Mucosa of rectum (tissue), 2 donors: Measurements from ENCODE around the gene NIT1.
A peak's percentile ranks its signal among the peaks of the same experiment; 100 is the strongest.

Source experiments
- H3K27ac ChIP-seq, 2 donors: one replicate each; pipeline ENCODE4 v1.7.0; 2013; ENCODE audit warnings: inconsistent platforms in 2 of 2, low read depth in 2 of 2, low read length in 2 of 2
- H3K27me3 ChIP-seq, 2 donors: one replicate each; pipeline ENCODE4 v1.7.0; 2013; ENCODE audit warnings: low read length in 2 of 2; ENCODE audit not compliant: control insufficient read depth in 2 of 2, insufficient read depth in 2 of 2
- H3K36me3 ChIP-seq, 2 donors: one replicate each; pipeline ENCODE4 v1.7.0; 2013; ENCODE audit warnings: low read length in 2 of 2; ENCODE audit not compliant: control insufficient read depth in 2 of 2, insufficient read depth in 2 of 2
- H3K4me1 ChIP-seq, 2 donors: one replicate each; pipeline ENCODE4 v1.7.0; 2013; ENCODE audit warnings: low read length in 2 of 2, mild to moderate bottlenecking in 1 of 2; ENCODE audit not compliant: control insufficient read depth in 2 of 2, insufficient read depth in 2 of 2
- H3K4me3 ChIP-seq, 2 donors: one replicate each; pipeline ENCODE4 v1.7.0; 2013; ENCODE audit warnings: low read length in 2 of 2
- H3K9ac ChIP-seq, 2 donors: one replicate each; pipeline ENCODE4 v1.7.0; 2013; ENCODE audit warnings: low read length in 2 of 2, low read depth in 1 of 2, mild to moderate bottlenecking in 1 of 2
- H3K9me3 ChIP-seq, 2 donors: one replicate each; pipeline ENCODE4 v1.7.0; 2013; ENCODE audit warnings: low read length in 2 of 2; ENCODE audit not compliant: control insufficient read depth in 2 of 2
- donor health status: healthy.
- donor health status: Normal muscosa, but diverticular disease.

NIT1 gene

GRCh38 chr1:161128591-161129420 lies 10.9 kb downstream of the NIT1 start:
- Histone ChIP-seq H3K4me3 (no peak overlapping the region), H3K36me3 (peaks cover 34 to 36% of the 10 kb centered on the region in 2 donors), H3K4me1 (peaks cover 11 to 15% of the 10 kb centered on the region in 2 donors), H3K27me3 (no peaks in the 10 kb centered on the region), H3K9me3 (no peaks in the 10 kb centered on the region), H3K9ac (no peak overlapping the region), H3K27ac (no peak overlapping the region)

- no peaks in the 10 kb centered on the region for H3K27me3 ChIP-seq
- peaks cover 27 to 30% of the 10 kb centered on the region in 2 donors for H3K36me3 ChIP-seq
- no peak overlapping the region for H3K9ac ChIP-seq
- no peak overlapping the region for H3K4me3 ChIP-seq
- peaks cover 11 to 15% of the 10 kb centered on the region in 2 donors for H3K4me1 ChIP-seq
- H3K9me3 ChIP-seq: no peaks in the 10 kb centered on the region
- no peak overlapping the region for H3K27ac ChIP-seq
Measured at GRCh38 chr1:161130266-161130665, 12.4 kb downstream of the NIT1 start.

- H3K4me3 ChIP-seq: peak overlapping the region; percentile 92 to 93
- H3K27ac ChIP-seq: peak overlapping the region; percentile 93 to 96
- H3K36me3 ChIP-seq: peaks cover 17 to 22% of the 10 kb centered on the region in 2 donors
- peak overlapping the region; percentile 82 for H3K9ac ChIP-seq
- H3K4me1 ChIP-seq: peaks cover 11 to 15% of the 10 kb centered on the region in 2 donors
- H3K27me3 ChIP-seq: no peaks in the 10 kb centered on the region
- H3K9me3 ChIP-seq: no peaks in the 10 kb centered on the region
Measured at GRCh38 chr1:161131523-161132409, 13.9 kb downstream of the NIT1 start.

DNA sequence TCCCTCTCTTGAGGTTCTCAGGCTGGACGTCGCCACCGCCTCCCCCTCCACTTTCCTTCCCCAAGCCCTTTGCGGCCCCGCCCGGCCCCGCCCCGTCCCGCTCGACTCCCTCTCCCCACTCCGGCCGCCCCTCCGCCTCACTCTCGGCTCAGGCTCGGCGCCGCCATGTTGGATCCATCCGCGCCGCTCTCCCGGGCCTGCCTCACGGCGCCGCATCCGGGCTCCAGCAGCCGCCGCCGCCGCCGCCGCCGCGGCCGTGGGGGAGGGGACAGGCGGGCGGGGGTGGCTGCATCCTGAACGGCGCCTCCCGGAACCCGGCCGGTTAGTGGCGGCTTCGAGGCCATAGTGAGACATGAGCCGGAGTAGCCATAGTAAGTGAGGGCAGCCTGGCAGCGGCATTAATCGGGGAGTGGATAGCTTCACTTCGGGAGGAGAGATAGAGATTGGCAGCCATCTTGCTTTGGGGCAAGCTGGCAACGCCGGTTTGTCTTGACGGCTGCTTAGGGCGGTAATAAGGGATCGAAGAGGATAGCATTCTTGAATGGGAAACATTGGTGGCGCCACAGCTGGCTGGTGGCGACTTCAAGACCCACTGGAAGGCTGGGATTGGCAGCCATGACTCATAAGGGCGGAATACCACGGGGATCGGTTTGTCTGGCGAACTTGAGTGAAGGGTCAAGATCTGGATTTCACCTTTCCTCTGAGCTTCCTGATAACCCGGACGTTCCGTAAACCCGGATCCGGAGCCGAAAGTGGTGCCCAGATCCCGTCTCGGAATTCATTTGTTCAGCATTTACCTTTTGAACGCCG lies 14.7 kb downstream of the NIT1 start, which contains the start of gene DEDD:
TSS of gene DEDD (minus strand) at position 258 of the 810 bp plus-strand sequence. CDS start 8,205 bp downstream, outside the sequence.
- H3K27ac ChIP-seq: peak within 1 kb of the TSS; percentile 93 to 96
- peaks cover 11 to 12% of the 10 kb centered on the region in 2 donors for H3K4me1 ChIP-seq
- no peaks in the 10 kb centered on the region for H3K9me3 ChIP-seq
- H3K36me3 ChIP-seq: peaks cover 16% of the 10 kb centered on the region in 2 donors
- H3K9ac ChIP-seq: peak within 1 kb of the TSS; percentile 82 to 87
- H3K4me3 ChIP-seq: peak within 1 kb of the TSS; percentile 92 to 93
- H3K27me3 ChIP-seq: no peaks in the 10 kb centered on the region

GRCh38 chr1:161133220-161133740 lies 15.4 kb downstream of the NIT1 start:
- peak overlapping the region; percentile 82 to 87 for H3K9ac ChIP-seq
- peak overlapping the region; percentile 85 to 92 for H3K4me3 ChIP-seq
- peaks cover 9 to 12% of the 10 kb centered on the region in 2 donors for H3K36me3 ChIP-seq
- H3K27ac ChIP-seq: peak overlapping the region; percentile 93 to 96
- peaks cover 10 to 11% of the 10 kb centered on the region in 2 donors for H3K4me1 ChIP-seq
- H3K9me3 ChIP-seq: no peaks in the 10 kb centered on the region
- H3K27me3 ChIP-seq: no peaks in the 10 kb centered on the region

- no peaks in the 10 kb centered on the region for H3K36me3 ChIP-seq
- H3K27me3 ChIP-seq: no peaks in the 10 kb centered on the region
- no peak overlapping the region for H3K9ac ChIP-seq
- peaks cover 3 to 4% of the 10 kb centered on the region in 2 donors for H3K4me1 ChIP-seq
- no peak overlapping the region for H3K27ac ChIP-seq
- no peak overlapping the region for H3K4me3 ChIP-seq
- no peaks in the 10 kb centered on the region for H3K9me3 ChIP-seq
Measured at GRCh38 chr1:161137881-161138280, 20.0 kb downstream of the NIT1 start.

DNA sequence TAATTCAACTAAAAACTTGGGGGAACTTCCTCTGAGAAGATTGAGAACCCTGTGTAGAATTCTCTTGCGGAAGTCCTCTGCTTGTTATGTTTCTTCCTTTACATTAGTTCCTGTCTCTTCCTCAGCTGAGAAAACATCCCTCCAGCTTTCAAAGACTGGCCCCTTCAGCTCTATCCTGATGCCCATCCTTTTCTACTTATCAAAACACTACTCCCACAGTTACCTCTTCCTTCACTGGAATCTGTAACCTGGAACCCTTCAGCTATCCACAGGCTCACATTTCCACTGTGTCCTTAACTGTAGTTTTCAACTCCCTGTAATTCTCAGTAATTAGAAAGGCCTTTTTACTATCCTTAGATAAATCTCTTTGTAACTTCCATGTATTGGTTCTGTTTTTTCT lies 20.5 kb downstream of the NIT1 start:
- no peak overlapping the region for H3K27ac ChIP-seq

GRCh38 chr1:161139766-161140165 lies 21.9 kb downstream of the NIT1 start:
- Histone ChIP-seq H3K4me1 (no peaks in the 10 kb centered on the region), H3K27me3 (no peaks in the 10 kb centered on the region), H3K9ac (no peak overlapping the region), H3K27ac (no peak overlapping the region), H3K4me3 (no peak overlapping the region), H3K36me3 (no peaks in the 10 kb centered on the region), H3K9me3 (no peaks in the 10 kb centered on the region)

More for the DNA sequence above, 20.5 kb downstream of the NIT1 start:
- Histone ChIP-seq H3K9ac (no peak overlapping the region), H3K36me3 (no peaks in the 10 kb centered on the region), H3K4me3 (no peak overlapping the region), H3K4me1 (peaks cover 3 to 4% of the 10 kb centered on the region in 2 donors), H3K9me3 (no peaks in the 10 kb centered on the region), H3K27me3 (no peaks in the 10 kb centered on the region)

- H3K9ac ChIP-seq: no peak overlapping the region
Measured at GRCh38 chr1:161140755-161141400, 23.0 kb downstream of the NIT1 start.

More at GRCh38 chr1:161140755-161141400, 23.0 kb downstream of the NIT1 start:
- Histone ChIP-seq H3K4me3 (no peak overlapping the region), H3K27me3 (no peaks in the 10 kb centered on the region), H3K36me3 (no peaks in the 10 kb centered on the region), H3K4me1 (no peaks in the 10 kb centered on the region), H3K27ac (no peak overlapping the region), H3K9me3 (no peaks in the 10 kb centered on the region)
